ENCODE data around the gene PARD3.
A peak's percentile ranks its signal among the peaks of the same experiment; 100 is the strongest.

PARD3 gene

DNA sequence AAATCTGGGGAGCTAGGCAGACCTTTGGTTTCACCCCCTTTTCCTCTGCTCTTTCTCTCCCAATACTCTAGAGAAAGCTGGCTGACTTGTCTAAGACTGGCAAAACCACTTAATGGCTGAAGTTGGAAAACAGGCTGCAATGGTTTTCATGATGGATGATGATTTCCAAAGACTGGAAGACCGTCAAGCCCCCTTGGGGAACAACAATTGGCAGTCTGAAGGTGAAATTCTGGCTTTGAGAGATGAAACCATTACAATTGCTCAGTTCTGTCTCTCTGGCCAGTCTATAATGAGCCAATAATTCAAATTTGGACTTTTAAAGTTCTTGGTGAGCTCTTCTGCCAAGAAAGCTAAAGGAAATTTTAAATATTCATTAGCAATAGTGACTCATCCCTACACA lies 680.5 kb downstream of the PARD3 start:
- Histone ChIP-seq H3K36me3 (no peaks in the 10 kb centered on the region), H3K9me3 (no peaks in the 10 kb centered on the region), H3K27me3 (no peaks in the 10 kb centered on the region), H3K27ac (no peak overlapping the region), H3K4me3 (no peak overlapping the region), H3K4me1 (peaks cover 0 to 19% (median 7%) of the 10 kb centered on the region in 4 donors)
- peak in 1 of 2 donors; percentile 27 for DNase-seq
- intact Hi-C loops (cut with DNase I; ENCODE audit: low total_unique reads), result no loop called here
- TF ChIP-seq, protein P1, sequence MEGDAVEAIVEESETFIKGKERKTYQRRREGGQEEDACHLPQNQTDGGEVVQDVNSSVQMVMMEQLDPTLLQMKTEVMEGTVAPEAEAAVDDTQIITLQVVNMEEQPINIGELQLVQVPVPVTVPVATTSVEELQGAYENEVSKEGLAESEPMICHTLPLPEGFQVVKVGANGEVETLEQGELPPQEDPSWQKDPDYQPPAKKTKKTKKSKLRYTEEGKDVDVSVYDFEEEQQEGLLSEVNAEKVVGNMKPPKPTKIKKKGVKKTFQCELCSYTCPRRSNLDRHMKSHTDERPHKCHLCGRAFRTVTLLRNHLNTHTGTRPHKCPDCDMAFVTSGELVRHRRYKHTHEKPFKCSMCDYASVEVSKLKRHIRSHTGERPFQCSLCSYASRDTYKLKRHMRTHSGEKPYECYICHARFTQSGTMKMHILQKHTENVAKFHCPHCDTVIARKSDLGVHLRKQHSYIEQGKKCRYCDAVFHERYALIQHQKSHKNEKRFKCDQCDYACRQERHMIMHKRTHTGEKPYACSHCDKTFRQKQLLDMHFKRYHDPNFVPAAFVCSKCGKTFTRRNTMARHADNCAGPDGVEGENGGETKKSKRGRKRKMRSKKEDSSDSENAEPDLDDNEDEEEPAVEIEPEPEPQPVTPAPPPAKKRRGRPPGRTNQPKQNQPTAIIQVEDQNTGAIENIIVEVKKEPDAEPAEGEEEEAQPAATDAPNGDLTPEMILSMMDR (IDR thresholded peaks at IDR 0.05), result no peak

GRCh38 chr10:34133406-34133805 lies 681.7 kb downstream of the PARD3 start:
- intact Hi-C loops (cut with DNase I; ENCODE audit: low total_unique reads), result no loop called here
- TF ChIP-seq, protein P1 (IDR thresholded peaks at IDR 0.05), result no peak

DNA sequence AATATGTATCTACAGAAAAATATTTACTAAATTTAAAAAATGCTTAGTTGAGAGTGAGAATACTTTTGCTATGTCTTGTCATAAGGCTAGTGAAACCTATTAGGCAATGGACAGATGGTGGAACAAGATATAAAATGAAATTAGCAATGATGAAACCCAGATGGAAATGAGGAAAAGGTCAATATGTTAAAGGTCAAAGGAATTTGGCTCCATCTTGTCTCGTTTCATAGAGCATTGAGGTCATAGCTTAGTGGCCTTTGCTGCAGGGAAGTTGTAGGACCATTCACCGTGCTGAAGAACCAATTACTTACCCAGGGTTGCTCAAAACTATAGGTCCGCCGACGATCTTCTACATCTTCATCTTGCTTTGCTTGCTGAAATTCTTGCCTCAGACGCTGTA lies 683.9 kb downstream of the PARD3 start:
- no peak for DNase-seq
- Histone ChIP-seq H3K9me3 (no peaks in the 10 kb centered on the region), H3K27ac (no peak overlapping the region), H3K4me1 (peaks cover 0 to 19% (median 7%) of the 10 kb centered on the region in 4 donors), H3K4me3 (no peak overlapping the region), H3K36me3 (no peaks in the 10 kb centered on the region), H3K27me3 (no peaks in the 10 kb centered on the region)
- TF ChIP-seq, protein P1 (IDR thresholded peaks at IDR 0.05), result no peak
- intact Hi-C loops (cut with DNase I; ENCODE audit: low total_unique reads), result no loop called here

More at GRCh38 chr10:34133406-34133805, 681.7 kb downstream of the PARD3 start:
- Histone ChIP-seq H3K4me3 (no peak overlapping the region), H3K9me3 (no peaks in the 10 kb centered on the region), H3K27ac (no peak overlapping the region), H3K4me1 (peaks cover 0 to 19% (median 7%) of the 10 kb centered on the region in 4 donors), H3K27me3 (no peaks in the 10 kb centered on the region), H3K36me3 (no peaks in the 10 kb centered on the region)
- DNase-seq, result no peak

DNA sequence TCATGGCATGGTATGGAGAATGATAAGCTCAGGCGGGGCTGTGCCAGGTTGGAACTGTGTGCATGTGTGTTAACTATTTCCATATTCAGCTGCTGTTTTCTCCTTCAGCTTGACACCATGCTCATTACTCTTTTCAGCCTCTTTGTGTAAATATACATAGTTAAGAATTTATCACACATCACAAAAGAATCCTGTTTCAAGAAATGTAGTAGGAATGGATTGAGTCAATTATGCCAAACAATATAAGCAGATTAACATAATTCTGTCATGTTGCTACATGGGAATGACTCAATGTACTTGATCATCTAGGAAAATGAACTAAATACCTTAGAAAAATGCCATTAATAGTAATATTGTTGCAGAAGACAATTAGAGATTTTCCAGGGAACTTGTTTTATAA lies 687.4 kb downstream of the PARD3 start:
- Histone ChIP-seq H3K27me3 (no peaks in the 10 kb centered on the region), H3K36me3 (no peaks in the 10 kb centered on the region), H3K27ac (no peak overlapping the region), H3K4me1 (peaks cover 0 to 20% (median 12%) of the 10 kb centered on the region in 4 donors), H3K4me3 (no peak overlapping the region), H3K9me3 (no peaks in the 10 kb centered on the region)
- TF ChIP-seq, protein P1 (IDR thresholded peaks at IDR 0.05), result no peak
- intact Hi-C loops (cut with DNase I; ENCODE audit: low total_unique reads), result no loop called here
- DNase-seq, result no peak

DNA sequence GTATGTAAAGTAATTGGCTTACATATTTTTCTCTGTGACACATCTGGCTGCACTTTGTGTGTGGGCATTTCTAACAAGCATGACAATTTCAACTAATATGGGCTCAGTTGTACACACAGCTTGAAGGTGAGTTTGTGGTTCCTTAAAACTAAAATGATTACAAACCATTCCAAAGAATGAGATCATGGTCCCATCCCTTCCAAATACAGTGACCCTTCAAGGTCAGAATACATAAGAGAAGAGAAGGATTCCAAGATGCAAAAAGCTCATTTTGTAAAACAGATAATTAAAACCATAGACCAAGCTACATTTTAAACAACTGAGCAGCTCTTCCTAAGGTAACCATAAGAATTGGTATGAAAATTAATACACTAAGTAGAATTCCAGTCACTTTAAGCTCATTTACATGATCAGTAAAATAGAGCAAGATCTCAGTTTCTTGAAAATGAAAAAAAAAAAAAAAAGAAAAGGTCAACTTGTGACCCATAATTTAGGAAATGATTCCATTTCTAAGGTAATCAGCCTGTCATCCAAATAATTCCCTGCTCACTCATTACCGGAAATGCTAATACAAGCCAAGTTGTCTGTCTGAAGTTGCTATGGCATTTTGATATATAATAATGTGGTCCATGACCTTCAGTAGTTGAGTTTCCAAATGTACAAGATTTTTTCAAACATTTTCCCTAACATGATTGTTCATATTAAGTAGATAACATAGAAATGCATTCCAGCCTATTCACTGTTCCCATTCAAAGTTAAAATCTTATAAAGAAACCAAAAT lies 688.5 kb downstream of the PARD3 start:
- H3K9me3 ChIP-seq, result no peaks in the 10 kb centered on the region
- no peak for DNase-seq
- H3K27me3 ChIP-seq, result no peaks in the 10 kb centered on the region
- H3K4me1 ChIP-seq, result peaks cover 0 to 18% (median 15%) of the 10 kb centered on the region in 4 donors
- TF ChIP-seq, protein P1 (IDR thresholded peaks at IDR 0.05), result no peak
- intact Hi-C loops (cut with DNase I; ENCODE audit: low total_unique reads), result no loop called here
- no peak overlapping the region for H3K27ac ChIP-seq
- H3K4me3 ChIP-seq, result no peak overlapping the region
- H3K36me3 ChIP-seq, result no peaks in the 10 kb centered on the region
